GM23338 (cell line): ENCODE measurements around the gene ATF5. TPM values are rescaled to one million over a fixed set of nuclear protein-coding genes. Genes with fewer than 3 reads are reported as not detected.

Source experiments
- ATAC-seq: fragments of 200-7000 bp; cut with Tn5 transposase; 3 replicates; pipeline ENCODE4 v1.9.1; 2020
- DNase-seq: peaks from one replicate; pipeline ENCODE4 v3.0.0-alpha.2; 2015; ENCODE audit warnings: low spot score
- H2AFZ ChIP-seq: fragments of 200-600 bp; sonication (generic); 2 replicates; pipeline ENCODE4 v1.8.0; 2016; ENCODE audit warnings: antibody characterized with exemption, mild to moderate bottlenecking, moderate library complexity
- H3F3A ChIP-seq: fragments of 200-600 bp; sonication (generic); replicated peaks from 2 replicates; pipeline ENCODE4 v1.8.0; 2017; ENCODE audit warnings: antibody characterized with exemption, mixed run types, low read depth
- H3K27ac ChIP-seq: fragments of 200-600 bp; sonication (generic); 2 replicates; pipeline ENCODE4 v1.6.1; 2016; ENCODE audit warnings: low read depth
- H3K27me3 ChIP-seq: fragments of 200-600 bp; sonication (generic); 2 replicates; pipeline ENCODE4 v1.8.0; 2016; ENCODE audit warnings: mild to moderate bottlenecking, mixed run types, moderate library complexity; ENCODE audit not compliant: insufficient read depth
- H3K36me3 ChIP-seq: fragments of 200-600 bp; sonication (generic); 2 replicates; pipeline ENCODE4 v1.8.0; 2016; ENCODE audit warnings: mild to moderate bottlenecking; ENCODE audit not compliant: insufficient read depth
- H3K4me1 ChIP-seq: fragments of 200-600 bp; sonication (generic); 2 replicates; pipeline ENCODE4 v1.8.0; 2016; ENCODE audit warnings: mild to moderate bottlenecking, moderate library complexity; ENCODE audit not compliant: insufficient read depth
- H3K4me2 ChIP-seq: fragments of 200-600 bp; sonication (generic); 2 replicates; pipeline ENCODE4 v1.7.1; 2017; ENCODE audit warnings: mixed run types
- H3K4me3 ChIP-seq: fragments of 200-600 bp; sonication (generic); 2 replicates; pipeline ENCODE4 v1.6.1; 2016; ENCODE audit warnings: mixed run types
- H3K79me2 ChIP-seq: fragments of 200-600 bp; sonication (generic); replicated peaks from 2 replicates; pipeline ENCODE4 v1.8.0; 2017; ENCODE audit warnings: mild to moderate bottlenecking; ENCODE audit not compliant: insufficient read depth
- H3K9me2 ChIP-seq: fragments of 200-600 bp; sonication (generic); 2 replicates; pipeline ENCODE4 v1.8.0; 2017; ENCODE audit not compliant: insufficient read depth
- H4K20me1 ChIP-seq: fragments of 200-600 bp; sonication (generic); replicated peaks from 2 replicates; pipeline ENCODE4 v1.8.0; 2017; ENCODE audit warnings: mild to moderate bottlenecking; ENCODE audit not compliant: insufficient read depth
- H3K27ac Mint-ChIP-seq: 2 replicates; pipeline ENCODE4 v1.8.0; 2020; ENCODE audit warnings: inconsistent platforms, mild to moderate bottlenecking, moderate library complexity, mixed read lengths
- H3K27me3 Mint-ChIP-seq: 3 replicates; pipeline ENCODE4 v1.8.0; 2022; ENCODE audit warnings: low read depth, mild to moderate bottlenecking, moderate library complexity, mixed read lengths, inconsistent platforms; ENCODE audit not compliant: insufficient read depth, poor library complexity
- H3K36me3 Mint-ChIP-seq: 3 replicates; pipeline ENCODE4 v1.8.0; 2021; ENCODE audit warnings: low read depth, mild to moderate bottlenecking, inconsistent platforms, moderate library complexity, mixed read lengths
- H3K4me1 Mint-ChIP-seq: 3 replicates; pipeline ENCODE4 v1.8.0; 2020; ENCODE audit warnings: mild to moderate bottlenecking, inconsistent platforms, mixed read lengths
- H3K4me3 Mint-ChIP-seq: 3 replicates; pipeline ENCODE4 v1.8.0; 2021; ENCODE audit warnings: moderate library complexity, mild to moderate bottlenecking, inconsistent platforms, mixed read lengths
- H3K9me3 Mint-ChIP-seq: 3 replicates; pipeline ENCODE4 v1.8.0; 2020; ENCODE audit warnings: moderate library complexity, mild to moderate bottlenecking, inconsistent platforms, mixed read lengths
- CREB1 ChIP-seq: fragments of 250-450 bp; sonication (Bioruptor Pico); IDR thresholded peaks from 2 replicates; pipeline ENCODE4 v1.5.0; 2020; ENCODE audit warnings: low read depth, mild to moderate bottlenecking, moderate library complexity
- CTCF ChIP-seq, 2 experiments: fragments of 200-600 bp in 1 of 2; sonication (generic) in 1 of 2; conservative IDR thresholded peaks; 2 replicates each; pipeline versions ENCODE4 v1.5.1 to v1.6.1; 2016 to 2017; ENCODE audit warnings: antibody characterized with exemption in 2 of 2, low read depth in 2 of 2, mild to moderate bottlenecking in 2 of 2, moderate library complexity in 1 of 2
- ETS1 ChIP-seq: IDR thresholded peaks from 2 replicates; pipeline ENCODE4 v1.6.1; 2016; ENCODE audit warnings: antibody characterized with exemption
- JUNB ChIP-seq: IDR thresholded peaks from one replicate; pipeline ENCODE4 v1.6.1; 2016; ENCODE audit warnings: antibody characterized with exemption; ENCODE audit not compliant: unreplicated experiment
- NANOG ChIP-seq: IDR thresholded peaks from 2 replicates; pipeline ENCODE4 v1.6.1; 2016; ENCODE audit warnings: antibody characterized with exemption, borderline replicate concordance
- POLR2AphosphoS5 ChIP-seq: IDR thresholded peaks from 2 replicates; pipeline ENCODE4 v1.6.1; 2016; ENCODE audit warnings: antibody characterized with exemption, low read depth
- STAT1 ChIP-seq: IDR thresholded peaks from one replicate; pipeline ENCODE4 v1.6.1; 2016; ENCODE audit warnings: antibody characterized with exemption; ENCODE audit not compliant: unreplicated experiment
- ZNF331 ChIP-seq: fragments of 250-450 bp; sonication (Bioruptor Pico); IDR thresholded peaks from 2 replicates; pipeline ENCODE4 v1.5.0; 2020; ENCODE audit warnings: low read depth, mild to moderate bottlenecking, moderate library complexity
- ZNF462 ChIP-seq: fragments of 250-450 bp; sonication (Bioruptor Pico); IDR thresholded peaks from 2 replicates; pipeline ENCODE4 v1.5.0; 2020; ENCODE audit warnings: mild to moderate bottlenecking, moderate library complexity
- polyA plus RNA-seq: library from polyadenylated mRNA; unstranded; fragments of >200 nt; fragmentation: Nextera tagmentation; extraction: Ambion mirVana; gene quantifications from 2 replicates; pipeline ENCODE4 v1.2.1, GENCODE V29; 2016
- total RNA-seq: library from RNA; depleted of rRNA; stranded (reverse); fragments of >200 nt; shearing (Covaris generic); gene quantifications from 2 replicates; pipeline ENCODE4 v1.2.3, GENCODE V29; 2014

Gene ATF5
- total and polyA plus RNA-seq, 2 experiments from 2014 or later, result 7.4 to 9.6 TPM

- H3K4me3 ChIP-seq, result no peak overlapping the region
- TF ChIP-seq STAT1 (no peak), POLR2AphosphoS5 (no peak), CTCF (conservative IDR thresholded peaks at IDR 0.05; ENCODE audit: low read depth in 2 of 2) (peak; percentile 33 to 47; a peak in 3 of 4 replicates), NANOG (no peak)
- no peak overlapping the region for H2AFZ ChIP-seq
- DNase-seq (peak; percentile 41), ATAC-seq (peak; percentile 20)
- H3K79me2 ChIP-seq, result no peaks in the 10 kb centered on the region
- Mint-ChIP-seq H3K27ac (no peak overlapping the region), H3K36me3 (no peaks in the 10 kb centered on the region), H3K27me3 (peaks cover 11% of the 10 kb centered on the region), H3K9me3 (no peaks in the 10 kb centered on the region), H3K4me1 (no peaks in the 10 kb centered on the region), H3K4me3 (no peak overlapping the region)
- H3K4me2 ChIP-seq, result no peak overlapping the region
- no peaks in the 10 kb centered on the region for H4K20me1 ChIP-seq
- H3K9me2 ChIP-seq, result no peaks in the 10 kb centered on the region
- H3K4me1 ChIP-seq, result no peaks in the 10 kb centered on the region; the same call in 1 of the 2 replicates
- no peak overlapping the region for H3K27ac ChIP-seq
- 0 out of 2 replicates have a peak, but pooled peaks cover 4% of the 10 kb centered on the region for H3F3A ChIP-seq
- no peaks in the 10 kb centered on the region for H3K36me3 ChIP-seq
- H3K27me3 ChIP-seq, result no peaks in the 10 kb centered on the region
Measured at GRCh38 chr19:49939721-49940481, 10.9 kb downstream of the ATF5 start.

GRCh38 chr19:49940482-49940791 is 11.4 kb downstream of the ATF5 start:
- no peak overlapping the region for H3K4me2 ChIP-seq
- Mint-ChIP-seq H3K4me3 (no peak overlapping the region), H3K27ac (no peak overlapping the region), H3K9me3 (peaks cover 2% of the 10 kb centered on the region; the same call in 1 of the 3 replicates), H3K36me3 (no peaks in the 10 kb centered on the region), H3K27me3 (peaks cover 11% of the 10 kb centered on the region), H3K4me1 (no peaks in the 10 kb centered on the region)
- no peak overlapping the region for H3K4me3 ChIP-seq
- DNase-seq, result no peak
- no peak overlapping the region for H2AFZ ChIP-seq
- H3K4me1 ChIP-seq, result no peaks in the 10 kb centered on the region; the same call in 1 of the 2 replicates
- no peaks in the 10 kb centered on the region for H3K36me3 ChIP-seq
- no peaks in the 10 kb centered on the region for H3K9me2 ChIP-seq
- H4K20me1 ChIP-seq, result no peaks in the 10 kb centered on the region
- ATAC-seq, result no peak
- H3K27ac ChIP-seq, result no peak overlapping the region
- H3K27me3 ChIP-seq, result no peaks in the 10 kb centered on the region
- 0 out of 2 replicates have a peak, but pooled peaks cover 4% of the 10 kb centered on the region for H3F3A ChIP-seq
- no peaks in the 10 kb centered on the region for H3K79me2 ChIP-seq
- TF ChIP-seq ZNF331 (CRISPR knock-in tag), result no peak
- no peak for TF ChIP-seq NANOG
- TF ChIP-seq ETS1, result no peak
- no peak for TF ChIP-seq CREB1 (CRISPR knock-in tag)
- no peak for TF ChIP-seq ZNF462 (CRISPR knock-in tag)
- no peak for TF ChIP-seq JUNB
